HT-29 (cell line): ENCODE measurements around the gene IGDCC3. TPM values are rescaled to one million over a fixed set of nuclear protein-coding genes. Genes with fewer than 3 reads are reported as not detected.
A peak's percentile ranks its signal among the peaks of the same experiment; 100 is the strongest.
"Not testable (repeated sequence)": the region's sequence is repeated elsewhere in the genome, so short reads cannot be mapped to it uniquely, and the experiment has no call there.

Experiments
- DNase-seq: peaks from one replicate; pipeline ENCODE4 v3.0.0-alpha.2; 2015; ENCODE audit warnings: low spot score
- total RNA-seq: library from RNA; depleted of rRNA; stranded (reverse); fragments of >200 nt; shearing (Covaris generic); gene quantifications from 2 replicates; pipeline ENCODE4 v1.2.3, GENCODE V29; 2014

Gene IGDCC3
- total RNA-seq, 1 experiment from 2014 or later, result not detected

- no peak for DNase-seq
These were observed 28.7 kb upstream of the IGDCC3 start for GRCh38 chr15:65406424-65407000.

GRCh38 chr15:65405791-65406423 lies 28.1 kb upstream of the IGDCC3 start:
- no peak for DNase-seq

GRCh38 chr15:65404186-65404872 lies 26.5 kb upstream of the IGDCC3 start:
- DNase-seq, result no peak

- no peak for DNase-seq
These were observed 25.2 kb upstream of the IGDCC3 start for GRCh38 chr15:65402961-65403360.

GRCh38 chr15:65401611-65402240 lies 23.9 kb upstream of the IGDCC3 start:
- no peak for DNase-seq

- peak; percentile 77 for DNase-seq
These were observed 23.2 kb upstream of the IGDCC3 start for GRCh38 chr15:65400760-65401610.

- no peak for DNase-seq
These were observed 22.2 kb upstream of the IGDCC3 start for GRCh38 chr15:65399997-65400396.

- no peak for DNase-seq
These were observed 21.4 kb upstream of the IGDCC3 start for GRCh38 chr15:65399001-65399706.

- DNase-seq, result not testable (repeated sequence)
These were observed 20.7 kb upstream of the IGDCC3 start for GRCh38 chr15:65398486-65398885.

GRCh38 chr15:65396965-65397317 lies 19.1 kb upstream of the IGDCC3 start:
- no peak for DNase-seq

- DNase-seq, result no peak
These were observed 18.6 kb upstream of the IGDCC3 start for GRCh38 chr15:65396283-65396964.

GRCh38 chr15:65395567-65396202 lies 17.9 kb upstream of the IGDCC3 start:
- no peak for DNase-seq

- DNase-seq, result no peak
These were observed 17.1 kb upstream of the IGDCC3 start for GRCh38 chr15:65394936-65395335.

GRCh38 chr15:65394280-65394789 lies 16.5 kb upstream of the IGDCC3 start:
- DNase-seq, result no peak

- no peak for DNase-seq
These were observed 15.8 kb upstream of the IGDCC3 start for GRCh38 chr15:65393557-65393956.

- no peak for DNase-seq
These were observed 15.3 kb upstream of the IGDCC3 start for GRCh38 chr15:65393091-65393490.

GRCh38 chr15:65392368-65392767 lies 14.6 kb upstream of the IGDCC3 start:
- no peak for DNase-seq

- no peak for DNase-seq
These were observed 13.9 kb upstream of the IGDCC3 start for GRCh38 chr15:65391732-65392131.

GRCh38 chr15:65390447-65390846 lies 12.6 kb upstream of the IGDCC3 start:
- DNase-seq, result no peak

GRCh38 chr15:65389226-65389625 lies 11.4 kb upstream of the IGDCC3 start:
- no peak for DNase-seq
